NCI-H1048 (cell line): ENCODE data around the gene ASAP2.

Experiments
- DNase-seq: peaks from one replicate; lab custom pipeline; 2025; lab: John Stamatoyannopoulos, UW

Gene ASAP2

GRCh38 chr2:9297807-9298206, 91.2 kb downstream of the ASAP2 start:
- DNase-seq = no peak

- no peak for DNase-seq
These were observed 92.0 kb downstream of the ASAP2 start for GRCh38 chr2:9298583-9298982.

GRCh38 chr2:9299161-9300100, 92.8 kb downstream of the ASAP2 start:
- DNase-seq = no peak

- no peak for DNase-seq
These were observed 93.6 kb downstream of the ASAP2 start for GRCh38 chr2:9300214-9300613.

GRCh38 chr2:9300829-9301453, 94.3 kb downstream of the ASAP2 start:
- no peak for DNase-seq

GRCh38 chr2:9302755-9303154, 96.1 kb downstream of the ASAP2 start:
- DNase-seq = no peak

- no peak for DNase-seq
These were observed 97.1 kb downstream of the ASAP2 start for GRCh38 chr2:9303528-9304225.

- no peak for DNase-seq
These were observed 100.3 kb downstream of the ASAP2 start for GRCh38 chr2:9306911-9307310.

- DNase-seq = no peak
These were observed 100.9 kb downstream of the ASAP2 start for GRCh38 chr2:9307535-9307934.

GRCh38 chr2:9308186-9308955, 101.8 kb downstream of the ASAP2 start:
- DNase-seq = no peak

GRCh38 chr2:9309147-9309546, 102.5 kb downstream of the ASAP2 start:
- DNase-seq = no peak

- DNase-seq = no peak
These were observed 103.8 kb downstream of the ASAP2 start for GRCh38 chr2:9310377-9310776.

- no peak for DNase-seq
These were observed 104.2 kb downstream of the ASAP2 start for GRCh38 chr2:9310798-9311197.

- DNase-seq = no peak
These were observed 104.9 kb downstream of the ASAP2 start for GRCh38 chr2:9311488-9311887.

- DNase-seq = no peak
These were observed 106.0 kb downstream of the ASAP2 start for GRCh38 chr2:9312591-9312990.

GRCh38 chr2:9313443-9313842, 106.8 kb downstream of the ASAP2 start:
- no peak for DNase-seq

GRCh38 chr2:9315280-9315847, 108.8 kb downstream of the ASAP2 start:
- DNase-seq = no peak

- DNase-seq = no peak
These were observed 110.9 kb downstream of the ASAP2 start for GRCh38 chr2:9317559-9317958.

GRCh38 chr2:9318461-9319337, 112.1 kb downstream of the ASAP2 start:
- DNase-seq = no peak

GRCh38 chr2:9319338-9319715, 112.7 kb downstream of the ASAP2 start:
- DNase-seq = no peak

- no peak for DNase-seq
These were observed 116.0 kb downstream of the ASAP2 start for GRCh38 chr2:9322576-9322975.
